Measurements from ENCODE around the gene PRPF6.

Gene PRPF6

DNA sequence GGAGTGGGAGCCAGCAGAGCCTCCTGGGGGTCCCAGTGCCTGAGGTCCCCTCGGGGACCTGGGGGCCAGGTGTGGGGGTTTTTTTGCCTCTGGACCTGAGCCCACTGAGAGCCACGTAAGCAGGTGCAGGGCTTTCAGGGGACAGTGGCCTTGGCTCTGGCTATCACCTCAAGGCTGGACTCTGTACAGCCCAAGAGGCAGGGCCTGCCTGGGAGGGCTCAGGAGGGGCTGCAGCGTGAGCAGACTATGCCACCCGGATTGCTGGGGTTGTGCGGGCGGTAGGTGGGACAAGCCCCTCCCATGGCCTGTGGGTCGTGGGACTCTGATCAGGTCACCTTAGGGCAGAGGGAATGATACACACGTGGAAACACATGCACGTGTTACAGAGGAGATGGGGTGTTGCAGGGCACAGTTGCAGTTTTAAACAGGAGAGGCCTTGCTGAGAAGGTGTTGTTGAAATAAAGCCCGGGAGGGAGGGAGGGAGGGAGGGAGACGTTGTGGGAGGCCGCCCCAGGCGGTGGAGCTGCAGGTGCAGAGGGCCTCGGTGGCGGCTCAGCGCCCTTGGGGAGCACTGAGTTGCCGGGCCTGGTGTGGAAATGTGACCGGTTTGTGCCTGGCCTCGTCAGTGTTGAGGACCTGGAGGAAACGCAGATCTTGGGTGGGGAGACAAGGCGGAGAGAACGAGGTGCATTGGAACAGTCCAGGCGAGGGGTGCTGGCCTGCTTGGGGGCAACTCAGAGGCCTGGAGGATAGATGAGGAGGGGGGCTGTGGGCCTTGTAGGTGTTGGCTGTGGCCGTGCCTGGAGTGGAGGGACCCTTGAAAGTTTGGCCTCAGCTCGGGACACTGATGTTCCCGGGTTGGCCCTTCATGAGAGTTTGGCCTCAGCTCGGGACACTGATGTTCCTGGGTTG lies 84.4 kb downstream of the PRPF6 start:
- H3K4me2 ChIP-seq (ENCODE audit: low read length): peak overlapping the region; percentile 76

DNA sequence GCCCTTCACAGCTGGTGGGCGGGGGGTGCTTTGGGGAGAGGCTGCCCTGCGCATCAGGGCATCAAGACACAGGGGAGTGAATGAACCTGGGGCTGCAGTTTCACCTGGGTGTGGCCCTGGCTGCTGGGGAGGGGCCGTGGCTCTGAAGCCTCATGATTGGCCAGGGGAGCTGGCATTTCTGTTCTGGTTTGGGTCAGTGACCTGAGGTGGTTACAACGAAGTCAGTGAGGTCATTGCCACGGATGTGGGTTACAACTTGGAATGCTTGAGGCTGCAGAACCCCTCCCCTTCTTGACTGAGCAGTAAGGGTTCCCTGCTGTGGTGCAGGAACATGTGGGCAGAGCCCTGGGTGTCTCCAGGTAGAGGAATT lies 85.0 kb downstream of the PRPF6 start:
- Histone ChIP-seq H3K9me3 (ENCODE audit: control insufficient read depth, insufficient read depth, low read length) (no peaks in the 10 kb centered on the region), H3K27ac (ENCODE audit: low read depth, low read length) (peak overlapping the region; percentile 42; the same call in 1 of the 2 replicates), H3K36me3 (ENCODE audit: control insufficient read depth, low read length) (peaks cover 3% of the 10 kb centered on the region; the same call in 1 of the 2 replicates), H4K20me1 (ENCODE audit: control insufficient read depth, insufficient read depth, low read depth, low read length) (no peaks in the 10 kb centered on the region), H3F3A (ENCODE audit: control insufficient read depth, insufficient read depth) (peaks cover 2% of the 10 kb centered on the region; the same call in 1 of the 2 replicates), H3K27me3 (ENCODE audit: control insufficient read depth, low read length) (no peaks in the 10 kb centered on the region), H3K4me2 (ENCODE audit: low read length) (peak overlapping the region; percentile 76), H3K4me3 (ENCODE audit: low read length) (peak overlapping the region; percentile 19), H3K4me1 (ENCODE audit: control insufficient read depth, low read length) (peaks cover 56% of the 10 kb centered on the region), H3K9me2 (replicated peaks; ENCODE audit: control insufficient read depth, low read length) (no peaks in the 10 kb centered on the region), H3K79me2 (ENCODE audit: control insufficient read depth, low read length) (peaks cover 13% of the 10 kb centered on the region)
- TF ChIP-seq EZH2phosphoT487 (IDR thresholded peaks at IDR 0.05; ENCODE audit: borderline replicate concordance, low read length): no peak

More for the DNA sequence above, 84.4 kb downstream of the PRPF6 start:
- TF ChIP-seq, protein P1, sequence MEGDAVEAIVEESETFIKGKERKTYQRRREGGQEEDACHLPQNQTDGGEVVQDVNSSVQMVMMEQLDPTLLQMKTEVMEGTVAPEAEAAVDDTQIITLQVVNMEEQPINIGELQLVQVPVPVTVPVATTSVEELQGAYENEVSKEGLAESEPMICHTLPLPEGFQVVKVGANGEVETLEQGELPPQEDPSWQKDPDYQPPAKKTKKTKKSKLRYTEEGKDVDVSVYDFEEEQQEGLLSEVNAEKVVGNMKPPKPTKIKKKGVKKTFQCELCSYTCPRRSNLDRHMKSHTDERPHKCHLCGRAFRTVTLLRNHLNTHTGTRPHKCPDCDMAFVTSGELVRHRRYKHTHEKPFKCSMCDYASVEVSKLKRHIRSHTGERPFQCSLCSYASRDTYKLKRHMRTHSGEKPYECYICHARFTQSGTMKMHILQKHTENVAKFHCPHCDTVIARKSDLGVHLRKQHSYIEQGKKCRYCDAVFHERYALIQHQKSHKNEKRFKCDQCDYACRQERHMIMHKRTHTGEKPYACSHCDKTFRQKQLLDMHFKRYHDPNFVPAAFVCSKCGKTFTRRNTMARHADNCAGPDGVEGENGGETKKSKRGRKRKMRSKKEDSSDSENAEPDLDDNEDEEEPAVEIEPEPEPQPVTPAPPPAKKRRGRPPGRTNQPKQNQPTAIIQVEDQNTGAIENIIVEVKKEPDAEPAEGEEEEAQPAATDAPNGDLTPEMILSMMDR (IDR thresholded peaks at IDR 0.05; ENCODE audit: low read depth, low read length, poor library complexity, severe bottlenecking): no peak
- TF ChIP-seq EZH2phosphoT487 (IDR thresholded peaks at IDR 0.05; ENCODE audit: borderline replicate concordance, low read length): no peak
- Histone ChIP-seq H4K20me1 (ENCODE audit: control insufficient read depth, insufficient read depth, low read depth, low read length) (no peaks in the 10 kb centered on the region), H3K9me3 (ENCODE audit: control insufficient read depth, insufficient read depth, low read length) (no peaks in the 10 kb centered on the region), H3K27ac (ENCODE audit: low read depth, low read length) (peak overlapping the region; percentile 42), H3K79me2 (ENCODE audit: control insufficient read depth, low read length) (peaks cover 13% of the 10 kb centered on the region), H3F3A (ENCODE audit: control insufficient read depth, insufficient read depth) (peaks cover 2% of the 10 kb centered on the region; the same call in 1 of the 2 replicates), H3K4me1 (ENCODE audit: control insufficient read depth, low read length) (peaks cover 50% of the 10 kb centered on the region), H3K36me3 (ENCODE audit: control insufficient read depth, low read length) (peaks cover 3% of the 10 kb centered on the region; the same call in 1 of the 2 replicates), H3K27me3 (ENCODE audit: control insufficient read depth, low read length) (no peaks in the 10 kb centered on the region), H3K4me3 (ENCODE audit: low read length) (peak overlapping the region; percentile 86), H3K9me2 (replicated peaks; ENCODE audit: control insufficient read depth, low read length) (no peaks in the 10 kb centered on the region)

DNA sequence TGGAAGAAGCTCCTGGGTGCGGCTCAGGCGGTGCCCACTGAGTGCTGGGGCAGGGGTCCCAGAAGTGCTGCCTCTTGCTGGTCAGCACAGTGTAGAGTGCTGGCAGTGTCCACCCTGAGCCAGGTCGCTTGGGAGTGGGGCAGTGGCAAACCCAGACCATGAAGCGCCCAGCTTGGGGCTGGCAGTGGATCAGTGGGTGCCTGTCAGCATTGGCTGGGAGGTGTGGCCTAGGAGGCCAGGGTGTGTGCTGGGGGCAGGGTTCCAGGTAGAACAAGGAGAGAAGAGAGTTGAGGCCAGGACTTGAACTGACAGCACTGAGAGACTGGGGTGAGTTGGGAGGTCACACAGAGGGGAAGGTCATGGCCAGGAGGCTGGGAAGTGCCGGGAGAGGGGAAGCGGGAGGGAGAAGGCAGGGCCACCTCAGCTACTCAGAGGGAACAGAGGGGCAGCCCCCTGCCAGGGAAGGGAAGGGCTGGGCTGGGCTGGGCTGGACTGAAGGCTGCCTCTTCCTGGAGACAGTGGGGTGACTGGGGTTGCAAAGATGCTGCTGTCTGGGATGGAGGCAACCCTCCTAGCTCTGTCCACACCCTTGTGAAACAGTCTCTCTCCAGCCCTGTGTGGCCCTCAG lies 86.2 kb downstream of the PRPF6 start:
- Histone ChIP-seq H4K20me1 (ENCODE audit: control insufficient read depth, insufficient read depth, low read depth, low read length) (no peaks in the 10 kb centered on the region), H3K36me3 (ENCODE audit: control insufficient read depth, low read length) (peaks cover 8% of the 10 kb centered on the region), H3K27ac (ENCODE audit: low read depth, low read length) (no peak overlapping the region), H3K27me3 (ENCODE audit: control insufficient read depth, low read length) (no peaks in the 10 kb centered on the region), H3K9me2 (replicated peaks; ENCODE audit: control insufficient read depth, low read length) (no peaks in the 10 kb centered on the region), H3K79me2 (ENCODE audit: control insufficient read depth, low read length) (peaks cover 13% of the 10 kb centered on the region), H3K4me1 (ENCODE audit: control insufficient read depth, low read length) (peaks cover 66% of the 10 kb centered on the region), H3K4me3 (ENCODE audit: low read length) (no peak overlapping the region), H3K4me2 (ENCODE audit: low read length) (no peak overlapping the region), H3F3A (ENCODE audit: control insufficient read depth, insufficient read depth) (peaks cover 2% of the 10 kb centered on the region; the same call in 1 of the 2 replicates), H3K9me3 (ENCODE audit: control insufficient read depth, insufficient read depth, low read length) (no peaks in the 10 kb centered on the region)
- TF ChIP-seq, protein P1 (IDR thresholded peaks at IDR 0.05; ENCODE audit: low read depth, low read length, poor library complexity, severe bottlenecking): no peak
- TF ChIP-seq EZH2phosphoT487 (IDR thresholded peaks at IDR 0.05; ENCODE audit: borderline replicate concordance, low read length): no peak
